Gastrocnemius medialis (tissue), 4 donors: ENCODE results near the gene CASKIN1. TPM values are rescaled to one million over a fixed set of nuclear protein-coding genes. Genes with fewer than 3 reads are reported as not detected.

ENCODE experiments used
- ATAC-seq, 2 donors: fragments of 150-250 bp; one replicate each; pipeline ENCODE4 v1.9.1; 2016
- DNase-seq, 2 donors: peaks; one replicate each; pipeline ENCODE4 v3.0.0-alpha.2; 2019
- H3K27ac ChIP-seq, 4 donors: fragments of 200-600 bp; sonication (generic); 1 replicate in 1 of 4; 2 replicates in 3 of 4; pipeline ENCODE4 v1.5.1; 2016 to 2018; ENCODE audit warnings: mild to moderate bottlenecking in 2 of 4, moderate library complexity in 1 of 4
- H3K27me3 ChIP-seq, 3 donors: fragments of 200-600 bp; sonication (generic) in 2 of 3; 1 replicate in 1 of 3; 2 replicates in 2 of 3; pipeline versions ENCODE4 v1.5.1 to v1.6.0; 2016 to 2019; ENCODE audit warnings: mild to moderate bottlenecking in 1 of 3, moderate library complexity in 1 of 3
- H3K36me3 ChIP-seq, 2 donors: fragments of 200-600 bp; sonication (generic) in 1 of 2; one replicate each; pipeline ENCODE4 v1.5.1; 2017 to 2018
- H3K4me1 ChIP-seq, 2 donors: fragments of 200-600 bp; sonication (generic) in 1 of 2; one replicate each; pipeline ENCODE4 v1.5.1; 2016 to 2017; ENCODE audit warnings: mild to moderate bottlenecking in 2 of 2
- H3K4me3 ChIP-seq, 4 donors: fragments of 200-600 bp; sonication (generic) in 3 of 4; 1 replicate in 1 of 4; 2 replicates in 3 of 4; pipeline ENCODE4 v1.5.1; 2016 to 2019; ENCODE audit warnings: mild to moderate bottlenecking in 2 of 4
- H3K9me3 ChIP-seq, 3 donors: fragments of 200-600 bp; sonication (generic) in 2 of 3; 1 replicate in 1 of 3; 2 replicates in 2 of 3; pipeline ENCODE4 v1.5.1; 2016 to 2019
- POLR2A ChIP-seq, 2 donors: fragments of 450-650 bp; IDR thresholded peaks; one replicate each; pipeline ENCODE4 v1.6.1; 2017; ENCODE audit warnings: antibody characterized with exemption in 2 of 2, mild to moderate bottlenecking in 2 of 2, moderate library complexity in 2 of 2
- in situ Hi-C, 4 donors: fragments of 200-750 bp; cut with MboI; loops; one replicate each; pipeline versions ENCODE4 v1.15.0 to v1.8.0; 2017; ENCODE audit warnings: low sequenced_read_pairs in 4 of 4
- intact Hi-C: fragments of 100-400 bp; cut with DNase I; formaldehyde crosslinking; loops from one replicate; pipeline ENCODE4 v1.15.1; 2023; ENCODE audit warnings: low total_unique reads
- total RNA-seq, 4 donors: library from RNA; depleted of rRNA; stranded (reverse); fragments of >200 nt; gene quantifications; one replicate each; pipeline versions ENCODE4 v1.1.0 to v1.2.3, GENCODE V29; 2016
- TF ChIP-seq, protein P1 (sequence below), 5 experiments: fragments of 450-650 bp in 3 of 5; fragments of 200-600 bp in 2 of 5; sonication (generic) in 2 of 5; IDR thresholded peaks in 4 of 5; conservative IDR thresholded peaks in 1 of 5; 1 replicate in 4 of 5; 2 replicates in 1 of 5; pipeline ENCODE4 v1.5.1; 2016 to 2019; ENCODE audit warnings: antibody characterized with exemption in 5 of 5, mild to moderate bottlenecking in 3 of 5, moderate library complexity in 3 of 5

Gene CASKIN1
- total RNA-seq, 4 donors from 2014 or later: 0.07 to 0.51 (median 0.10) TPM; not detected in 1

DNA sequence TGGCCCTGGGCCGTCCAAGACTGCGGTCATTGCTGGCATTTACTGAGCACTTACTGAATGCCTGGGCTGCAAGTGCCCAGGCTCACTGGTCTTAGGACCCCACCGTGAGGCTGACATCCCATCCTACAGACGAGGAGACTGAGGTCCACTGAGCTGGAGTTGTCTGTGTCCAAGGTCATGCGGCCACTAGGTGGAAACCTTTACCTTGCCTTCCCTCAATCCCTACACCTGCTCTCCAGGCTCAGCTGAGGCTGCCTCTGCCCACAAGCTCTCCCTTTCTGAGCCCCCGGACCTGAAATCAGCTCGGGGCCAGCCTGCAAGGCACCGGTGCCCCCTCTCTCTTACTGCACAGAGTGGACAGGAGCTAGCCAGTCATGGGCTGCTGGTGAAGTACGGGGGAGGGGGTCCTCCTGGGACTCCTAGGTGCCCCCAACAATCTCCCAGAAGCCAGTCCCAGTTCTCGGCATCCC is 1.5 kb downstream of the CASKIN1 start:
- Histone ChIP-seq H3K27me3 (peaks cover 27 to 36% (median 33%) of the 10 kb centered on the region in 3 donors), H3K4me1 (peaks cover 7 to 10% of the 10 kb centered on the region in 2 donors), H3K4me3 (no peak overlapping the region), H3K27ac (no peak overlapping the region), H3K36me3 (no peaks in the 10 kb centered on the region), H3K9me3 (no peaks in the 10 kb centered on the region)
- intact Hi-C loops: loop anchor here (1.0 to 5.0 kb wide), 2 partner anchors 56 to 307 kb away; partner anchors contain the start of gene ECI1
- DNase-seq (peak; percentile 29 to 49), ATAC-seq (peak; percentile 80 to 88)
- in situ Hi-C loops: no loop called here
- TF ChIP-seq POLR2A (IDR thresholded peaks at IDR 0.05): no peak
- TF ChIP-seq, protein P1, sequence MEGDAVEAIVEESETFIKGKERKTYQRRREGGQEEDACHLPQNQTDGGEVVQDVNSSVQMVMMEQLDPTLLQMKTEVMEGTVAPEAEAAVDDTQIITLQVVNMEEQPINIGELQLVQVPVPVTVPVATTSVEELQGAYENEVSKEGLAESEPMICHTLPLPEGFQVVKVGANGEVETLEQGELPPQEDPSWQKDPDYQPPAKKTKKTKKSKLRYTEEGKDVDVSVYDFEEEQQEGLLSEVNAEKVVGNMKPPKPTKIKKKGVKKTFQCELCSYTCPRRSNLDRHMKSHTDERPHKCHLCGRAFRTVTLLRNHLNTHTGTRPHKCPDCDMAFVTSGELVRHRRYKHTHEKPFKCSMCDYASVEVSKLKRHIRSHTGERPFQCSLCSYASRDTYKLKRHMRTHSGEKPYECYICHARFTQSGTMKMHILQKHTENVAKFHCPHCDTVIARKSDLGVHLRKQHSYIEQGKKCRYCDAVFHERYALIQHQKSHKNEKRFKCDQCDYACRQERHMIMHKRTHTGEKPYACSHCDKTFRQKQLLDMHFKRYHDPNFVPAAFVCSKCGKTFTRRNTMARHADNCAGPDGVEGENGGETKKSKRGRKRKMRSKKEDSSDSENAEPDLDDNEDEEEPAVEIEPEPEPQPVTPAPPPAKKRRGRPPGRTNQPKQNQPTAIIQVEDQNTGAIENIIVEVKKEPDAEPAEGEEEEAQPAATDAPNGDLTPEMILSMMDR (IDR thresholded peaks at IDR 0.05 in 4 of 5, conservative IDR thresholded peaks at IDR 0.05 in 1 of 5): peak in 4 of 5 experiments; percentile 51 to 66 (median 58)

GRCh38 chr16:2194166-2194834 is 2.1 kb downstream of the CASKIN1 start:
- DNase-seq (no peak), ATAC-seq (no peak)
- TF ChIP-seq POLR2A (IDR thresholded peaks at IDR 0.05): no peak
- TF ChIP-seq, protein P1 (IDR thresholded peaks at IDR 0.05 in 4 of 5, conservative IDR thresholded peaks at IDR 0.05 in 1 of 5): no peak
- Histone ChIP-seq H3K9me3 (no peaks in the 10 kb centered on the region), H3K27me3 (peaks cover 27 to 36% (median 33%) of the 10 kb centered on the region in 3 donors), H3K4me1 (peaks cover 7 to 10% of the 10 kb centered on the region in 2 donors), H3K36me3 (no peaks in the 10 kb centered on the region), H3K27ac (no peak overlapping the region), H3K4me3 (no peak overlapping the region)
- intact Hi-C loops: no loop called here
- in situ Hi-C loops: no loop called here

- no peak for TF ChIP-seq POLR2A (IDR thresholded peaks at IDR 0.05)
- TF ChIP-seq, protein P1 (IDR thresholded peaks at IDR 0.05 in 4 of 5, conservative IDR thresholded peaks at IDR 0.05 in 1 of 5): no peak
- Histone ChIP-seq H3K27me3 (peaks cover 20 to 26% (median 24%) of the 10 kb centered on the region in 3 donors), H3K4me1 (peaks cover 7 to 10% of the 10 kb centered on the region in 2 donors), H3K36me3 (no peaks in the 10 kb centered on the region), H3K4me3 (no peak overlapping the region), H3K9me3 (no peaks in the 10 kb centered on the region), H3K27ac (no peak overlapping the region)
- in situ Hi-C loops (no loop called here), intact Hi-C loops (no loop called here)
- no peak for DNase-seq
- no peak for ATAC-seq
Measured at GRCh38 chr16:2191446-2191706, 5.0 kb downstream of the CASKIN1 start.

GRCh38 chr16:2190659-2191445 is 5.6 kb downstream of the CASKIN1 start:
- no peak for ATAC-seq
- in situ Hi-C loops (no loop called here), intact Hi-C loops (no loop called here)
- no peak for DNase-seq
- H3K27me3 ChIP-seq: peaks cover 18 to 23% (median 23%) of the 10 kb centered on the region in 3 donors
- no peak overlapping the region for H3K27ac ChIP-seq
- H3K4me1 ChIP-seq: peaks cover 7 to 9% of the 10 kb centered on the region in 2 donors
- no peaks in the 10 kb centered on the region for H3K36me3 ChIP-seq
- TF ChIP-seq POLR2A (IDR thresholded peaks at IDR 0.05): no peak
- TF ChIP-seq, protein P1 (IDR thresholded peaks at IDR 0.05 in 4 of 5, conservative IDR thresholded peaks at IDR 0.05 in 1 of 5): no peak
- no peaks in the 10 kb centered on the region for H3K9me3 ChIP-seq
- H3K4me3 ChIP-seq: no peak overlapping the region
